ENCODE results near the gene GOLGA6A.
A peak's percentile ranks its signal among the peaks of the same experiment; 100 is the strongest.
"Not testable (repeated sequence)": the region's sequence is repeated elsewhere in the genome, so short reads cannot be mapped to it uniquely, and the experiment has no call there.

Gene GOLGA6A

GRCh38 chr15:74053517-74053916 lies 28.8 kb downstream of the GOLGA6A start:
- DNase-seq: no peak
- Histone ChIP-seq H3K36me3 (no peaks in the 10 kb centered on the region), H3K27me3 (ENCODE audit: insufficient read depth, low read depth, severe bottlenecking) (no peaks in the 10 kb centered on the region), H3K9me3 (ENCODE audit: severe bottlenecking) (no peaks in the 10 kb centered on the region), H3K27ac (peak overlapping the region; percentile 52), H3K4me3 (ENCODE audit: low read depth, low read length) (no peak overlapping the region)
- no peak for TF ChIP-seq CTCF (IDR thresholded peaks at IDR 0.05; ENCODE audit: low read depth, low read length)

GRCh38 chr15:74052271-74053260 lies 29.8 kb downstream of the GOLGA6A start:
- not testable (repeated sequence) for H3K36me3 ChIP-seq; H3K4me3 ChIP-seq (ENCODE audit: low read depth, low read length); DNase-seq; H3K9me3 ChIP-seq (ENCODE audit: severe bottlenecking); H3K27me3 ChIP-seq (ENCODE audit: insufficient read depth, low read depth, severe bottlenecking)
- H3K27ac ChIP-seq: peak overlapping the region; percentile 71

- DNase-seq: no peak
- Histone ChIP-seq H3K9me3 (ENCODE audit: severe bottlenecking) (no peaks in the 10 kb centered on the region), H3K27me3 (ENCODE audit: insufficient read depth, low read depth, severe bottlenecking) (no peaks in the 10 kb centered on the region), H3K36me3 (no peaks in the 10 kb centered on the region), H3K4me3 (ENCODE audit: low read depth, low read length) (no peak overlapping the region), H3K27ac (peak overlapping the region; percentile 71)
- TF ChIP-seq CTCF (IDR thresholded peaks at IDR 0.05; ENCODE audit: low read depth, low read length): no peak
Observed at GRCh38 chr15:74050556-74051234, 31.7 kb downstream of the GOLGA6A start.

- no peaks in the 10 kb centered on the region for H3K27me3 ChIP-seq (ENCODE audit: insufficient read depth, low read depth, severe bottlenecking)
- TF ChIP-seq CTCF (IDR thresholded peaks at IDR 0.05; ENCODE audit: low read depth, low read length): no peak
- H3K36me3 ChIP-seq: no peaks in the 10 kb centered on the region
- DNase-seq: peak; percentile 82
- peak overlapping the region; percentile 71 for H3K27ac ChIP-seq
- H3K4me3 ChIP-seq (ENCODE audit: low read depth, low read length): no peak overlapping the region
- no peaks in the 10 kb centered on the region for H3K9me3 ChIP-seq (ENCODE audit: severe bottlenecking)
Observed at GRCh38 chr15:74050127-74050526, 32.2 kb downstream of the GOLGA6A start.

- H3K27me3 ChIP-seq (ENCODE audit: insufficient read depth, low read depth, severe bottlenecking): no peaks in the 10 kb centered on the region
- H3K4me3 ChIP-seq (ENCODE audit: low read depth, low read length): no peak overlapping the region
- no peaks in the 10 kb centered on the region; the same call in 1 of the 2 replicates for H3K36me3 ChIP-seq
- DNase-seq: no peak
- no peaks in the 10 kb centered on the region for H3K9me3 ChIP-seq (ENCODE audit: severe bottlenecking)
- H3K27ac ChIP-seq: no peak overlapping the region
- TF ChIP-seq CTCF (IDR thresholded peaks at IDR 0.05; ENCODE audit: low read depth, low read length): no peak
Observed at GRCh38 chr15:74046275-74046674, 36.1 kb downstream of the GOLGA6A start.

- no peak overlapping the region for H3K27ac ChIP-seq
- H3K4me3 ChIP-seq (ENCODE audit: low read depth, low read length): no peak overlapping the region
- DNase-seq: no peak
- no peaks in the 10 kb centered on the region for H3K9me3 ChIP-seq (ENCODE audit: severe bottlenecking)
- TF ChIP-seq CTCF (IDR thresholded peaks at IDR 0.05; ENCODE audit: low read depth, low read length): no peak
- H3K27me3 ChIP-seq (ENCODE audit: insufficient read depth, low read depth, severe bottlenecking): no peaks in the 10 kb centered on the region
- H3K36me3 ChIP-seq: no peaks in the 10 kb centered on the region; the same call in 1 of the 2 replicates
Observed at GRCh38 chr15:74045636-74046274, 36.6 kb downstream of the GOLGA6A start.

Measured in WERI-Rb-1 (cell line).